PFSK-1 (cell line): ENCODE data around the gene CORO2B.

Source experiments
- FOXP2 ChIP-seq: optimal IDR thresholded peaks from 2 replicates; pipeline ENCODE3; 2011; ENCODE audit warnings: borderline replicate concordance, control low read depth, inconsistent platforms; ENCODE audit not compliant: insufficient read depth; ENCODE audit errors: extremely low read length, extremely low read depth
- REST ChIP-seq, 2 experiments: IDR thresholded peaks; 2 replicates each; pipeline versions ENCODE4 v1.6.1 to v1.8.0; 2011 to 2012; ENCODE audit warnings: low read depth in 2 of 2, low read length in 2 of 2, control low read depth in 1 of 2, inconsistent platforms in 1 of 2, mild to moderate bottlenecking in 1 of 2, moderate library complexity in 1 of 2; ENCODE audit not compliant: insufficient read depth in 1 of 2
- SIN3A ChIP-seq: IDR thresholded peaks from 2 replicates; pipeline ENCODE4 v1.6.1; 2012; ENCODE audit warnings: mild to moderate bottlenecking, low read length, moderate library complexity, borderline replicate concordance; ENCODE audit not compliant: insufficient read depth
- TAF1 ChIP-seq: IDR thresholded peaks from 2 replicates; pipeline ENCODE4 v1.6.1; 2012; ENCODE audit warnings: low read length, control low read depth, borderline replicate concordance; ENCODE audit not compliant: insufficient read depth

GRCh38 chr15:68598171-68599152 is 19.7 kb downstream of the CORO2B start:
- no peak for TF ChIP-seq SIN3A
- TF ChIP-seq REST (IDR thresholded peaks at IDR 0.05; ENCODE audit: insufficient read depth in 1 of 2, low read depth in 2 of 2, low read length in 2 of 2) = no peak
- TF ChIP-seq TAF1 = no peak
- TF ChIP-seq FOXP2 = no peak
